ENCODE data around the gene SERPINH1. TPM values are rescaled to one million over a fixed set of nuclear protein-coding genes. Genes with fewer than 3 reads are reported as not detected.

The SERPINH1 gene
- total RNA-seq, 1 donor from 2014 or later = 1,290 TPM

GRCh38 chr11:75547617-75548058 is 14.4 kb upstream of the SERPINH1 start:
- Histone ChIP-seq H3K9me3 (no peaks in the 10 kb centered on the region), H3K4me1 (peaks cover 0 to 6% of the 10 kb centered on the region in 2 donors), H3K27ac (no peak overlapping the region), H3K36me3 (no peaks in the 10 kb centered on the region), H3K4me3 (no peak overlapping the region), H3K27me3 (no peaks in the 10 kb centered on the region)
- peak in 1 of 2 donors; percentile 86 for DNase-seq (ENCODE audit: low spot score in 2 of 2)
- peak; percentile 85 to 92 (median 91) for TF ChIP-seq CTCF (IDR thresholded peaks at IDR 0.05)
- intact Hi-C loops (cut with DNase I) = loop anchor here (1.0 to 10.0 kb wide), 4 partner anchors 17 to 217 kb away; partner anchors contain the start of genes DGAT2 and MAP6

GRCh38 chr11:75548595-75549272 is 13.3 kb upstream of the SERPINH1 start:
- Histone ChIP-seq H3K4me1 (peaks cover 0 to 14% of the 10 kb centered on the region in 2 donors), H3K27me3 (no peaks in the 10 kb centered on the region), H3K36me3 (no peaks in the 10 kb centered on the region), H3K4me3 (no peak overlapping the region), H3K27ac (no peak overlapping the region), H3K9me3 (no peaks in the 10 kb centered on the region)
- TF ChIP-seq CTCF (IDR thresholded peaks at IDR 0.05) = no peak
- no peak for DNase-seq (ENCODE audit: low spot score in 2 of 2)
- intact Hi-C loops (cut with DNase I) = loop anchor here (5.0 to 10.0 kb wide), 2 partner anchors 119 to 216 kb away; partner anchors contain the start of genes DGAT2 and MAP6

GRCh38 chr11:75549370-75549958 is 12.6 kb upstream of the SERPINH1 start:
- Histone ChIP-seq H3K9me3 (no peaks in the 10 kb centered on the region), H3K4me3 (no peak overlapping the region), H3K36me3 (no peaks in the 10 kb centered on the region), H3K4me1 (peaks cover 0 to 18% of the 10 kb centered on the region in 2 donors), H3K27ac (no peak overlapping the region), H3K27me3 (no peaks in the 10 kb centered on the region)
- intact Hi-C loops (cut with DNase I) = loop anchor here (5.0 to 10.0 kb wide), 2 partner anchors 118 to 215 kb away; partner anchors contain the start of genes DGAT2 and MAP6
- TF ChIP-seq CTCF (IDR thresholded peaks at IDR 0.05) = no peak
- DNase-seq (ENCODE audit: low spot score in 2 of 2) = no peak

GRCh38 chr11:75553182-75553581 is 8.9 kb upstream of the SERPINH1 start:
- intact Hi-C loops (cut with DNase I) = loop anchor here (5.0 to 10.0 kb wide), 2 partner anchors 259 to 682 kb away; no protein-coding TSS in a partner anchor
- TF ChIP-seq CTCF (IDR thresholded peaks at IDR 0.05) = no peak
- peaks cover 16 to 33% of the 10 kb centered on the region in 2 donors for H3K4me1 ChIP-seq
- H3K9me3 ChIP-seq = no peaks in the 10 kb centered on the region
- no peak overlapping the region for H3K4me3 ChIP-seq
- DNase-seq (ENCODE audit: low spot score in 2 of 2) = no peak
- no peaks in the 10 kb centered on the region for H3K36me3 ChIP-seq
- H3K27me3 ChIP-seq = no peaks in the 10 kb centered on the region
- H3K27ac ChIP-seq = peak overlapping the region; percentile 95 to 97

GRCh38 chr11:75553889-75554257 is 8.2 kb upstream of the SERPINH1 start:
- Histone ChIP-seq H3K4me1 (peaks cover 19 to 38% of the 10 kb centered on the region in 2 donors), H3K9me3 (no peaks in the 10 kb centered on the region), H3K27me3 (no peaks in the 10 kb centered on the region), H3K27ac (peak overlapping the region; percentile 95 to 97), H3K4me3 (peak overlapping the region in 1 of 2 donors; percentile 0), H3K36me3 (no peaks in the 10 kb centered on the region)
- TF ChIP-seq CTCF (IDR thresholded peaks at IDR 0.05) = no peak
- no peak for DNase-seq (ENCODE audit: low spot score in 2 of 2)
- intact Hi-C loops (cut with DNase I) = loop anchor here (1.0 to 10.0 kb wide), 4 partner anchors 8 to 681 kb away; partner anchors contain the start of gene SERPINH1
